Occipital lobe (tissue), 2 donors: ENCODE results near the gene EXOC4. TPM values are rescaled to one million over a fixed set of nuclear protein-coding genes. Genes with fewer than 3 reads are reported as not detected.

Experiments used
- DNase-seq: peaks from one replicate; lab custom pipeline; 2025; lab: John Stamatoyannopoulos, UW
- total RNA-seq: library from RNA; depleted of rRNA; stranded (reverse); fragments of >200 nt; gene quantifications from one replicate; pipeline ENCODE4 v1.2.3, GENCODE V29; 2014

EXOC4 gene
- total RNA-seq, 1 donor from 2014 or later = 341 TPM

GRCh38 chr7:134022286-134022911, 769.5 kb downstream of the EXOC4 start:
- DNase-seq = no peak

GRCh38 chr7:134024739-134025138, 771.9 kb downstream of the EXOC4 start:
- no peak for DNase-seq

GRCh38 chr7:134028853-134029252, 776.0 kb downstream of the EXOC4 start:
- DNase-seq = no peak

GRCh38 chr7:134029743-134030142, 776.9 kb downstream of the EXOC4 start:
- DNase-seq = no peak

GRCh38 chr7:134030460-134030865, 777.6 kb downstream of the EXOC4 start:
- no peak for DNase-seq

GRCh38 chr7:134031835-134032617, 779.1 kb downstream of the EXOC4 start:
- DNase-seq = no peak

- no peak for DNase-seq
Observed at GRCh38 chr7:134034652-134035051, 781.8 kb downstream of the EXOC4 start.

GRCh38 chr7:134037991-134038390, 785.1 kb downstream of the EXOC4 start:
- DNase-seq = no peak

- DNase-seq = no peak
Observed at GRCh38 chr7:134040988-134041387, 788.1 kb downstream of the EXOC4 start.

- DNase-seq = no peak
Observed at GRCh38 chr7:134041477-134041876, 788.6 kb downstream of the EXOC4 start.

- DNase-seq = no peak
Observed at GRCh38 chr7:134042307-134042706, 789.4 kb downstream of the EXOC4 start.

GRCh38 chr7:134044682-134045081, 791.8 kb downstream of the EXOC4 start:
- no peak for DNase-seq

GRCh38 chr7:134045716-134046115, 792.8 kb downstream of the EXOC4 start:
- no peak for DNase-seq

GRCh38 chr7:134046594-134047128, 793.8 kb downstream of the EXOC4 start:
- no peak for DNase-seq

- no peak for DNase-seq
Observed at GRCh38 chr7:134047675-134048074, 794.8 kb downstream of the EXOC4 start.

- DNase-seq = no peak
Observed at GRCh38 chr7:134048166-134048565, 795.3 kb downstream of the EXOC4 start.

GRCh38 chr7:134051020-134051419, 798.1 kb downstream of the EXOC4 start:
- DNase-seq = no peak

- DNase-seq = no peak
Observed at GRCh38 chr7:134056816-134057215, 803.9 kb downstream of the EXOC4 start.

GRCh38 chr7:134058521-134058920, 805.6 kb downstream of the EXOC4 start:
- DNase-seq = no peak

- DNase-seq = no peak
Observed at GRCh38 chr7:134058980-134059379, 806.1 kb downstream of the EXOC4 start.

GRCh38 chr7:134059921-134060320, 807.0 kb downstream of the EXOC4 start:
- DNase-seq = no peak

GRCh38 chr7:134060874-134061273, 808.0 kb downstream of the EXOC4 start:
- DNase-seq = no peak

GRCh38 chr7:134062460-134062859, 809.6 kb downstream of the EXOC4 start:
- no peak for DNase-seq
